Measurements from ENCODE around the gene PDLIM1.
"Not testable (repeated sequence)": the region's sequence is repeated elsewhere in the genome, so short reads cannot be mapped to it uniquely, and the experiment has no call there.

The PDLIM1 gene

GRCh38 chr10:95262763-95263518 lies 27.9 kb downstream of the PDLIM1 start:
- no peak for DNase-seq

GRCh38 chr10:95261926-95262325 lies 28.9 kb downstream of the PDLIM1 start:
- no peak for DNase-seq

GRCh38 chr10:95260909-95261552 lies 29.8 kb downstream of the PDLIM1 start:
- peak; percentile 82 for DNase-seq

- DNase-seq: peak; percentile 95
These were observed 30.4 kb downstream of the PDLIM1 start for GRCh38 chr10:95260397-95260881.

GRCh38 chr10:95257849-95258248 lies 33.0 kb downstream of the PDLIM1 start:
- DNase-seq: no peak

GRCh38 chr10:95256268-95256667 lies 34.5 kb downstream of the PDLIM1 start:
- DNase-seq: no peak

- no peak for DNase-seq
These were observed 36.2 kb downstream of the PDLIM1 start for GRCh38 chr10:95254629-95255028.

- no peak for DNase-seq
These were observed 37.1 kb downstream of the PDLIM1 start for GRCh38 chr10:95253686-95254085.

- DNase-seq: no peak
These were observed 37.8 kb downstream of the PDLIM1 start for GRCh38 chr10:95253007-95253406.

GRCh38 chr10:95250856-95251255 lies 39.9 kb downstream of the PDLIM1 start:
- no peak for DNase-seq

- DNase-seq: no peak
These were observed 41.3 kb downstream of the PDLIM1 start for GRCh38 chr10:95249467-95249866.

GRCh38 chr10:95248989-95249388 lies 41.8 kb downstream of the PDLIM1 start:
- DNase-seq: no peak

- no peak for DNase-seq
These were observed 42.8 kb downstream of the PDLIM1 start for GRCh38 chr10:95247881-95248583.

- peak; percentile 96 for DNase-seq
These were observed 43.5 kb downstream of the PDLIM1 start for GRCh38 chr10:95247200-95247880.

- DNase-seq: peak; percentile 78
These were observed 44.2 kb downstream of the PDLIM1 start for GRCh38 chr10:95246582-95247051.

GRCh38 chr10:95245425-95246055 lies 45.3 kb downstream of the PDLIM1 start:
- DNase-seq: no peak

- no peak for DNase-seq
These were observed 46.7 kb downstream of the PDLIM1 start for GRCh38 chr10:95244152-95244551.

GRCh38 chr10:95243318-95243617 lies 47.5 kb downstream of the PDLIM1 start:
- DNase-seq: no peak

GRCh38 chr10:95242581-95243317 lies 48.1 kb downstream of the PDLIM1 start:
- peak; percentile 53 for DNase-seq

GRCh38 chr10:95241533-95241932 lies 49.3 kb downstream of the PDLIM1 start:
- no peak for DNase-seq

GRCh38 chr10:95240811-95241210 lies 50.0 kb downstream of the PDLIM1 start:
- DNase-seq: no peak

- DNase-seq: not testable (repeated sequence)
These were observed 50.7 kb downstream of the PDLIM1 start for GRCh38 chr10:95240096-95240495.

All from fibroblast of skin of right biceps (primary cell).